Natural killer cell (primary cell): ENCODE data around the gene WWC1. TPM values are rescaled to one million over a fixed set of nuclear protein-coding genes. Genes with fewer than 3 reads are reported as not detected.

Experiments used
- ATAC-seq, 3 donors: fragments of 150-1000 bp in 2 of 3; fragments of 200-7000 bp in 1 of 3; cut with Tn5 transposase; 1 replicate in 1 of 3; 2 replicates in 2 of 3; pipeline ENCODE4 v1.10.0; 2021; ENCODE audit warnings: mild to moderate bottlenecking in 2 of 3, moderate library complexity in 2 of 3
- DNase-seq, 2 donors: peaks; one replicate each; pipeline versions ENCODE4 v3.0.0 to v3.0.0-alpha.2; 2013 to 2021; ENCODE audit warnings: mixed read lengths in 1 of 2
- H3K27ac ChIP-seq: one replicate; pipeline ENCODE4 v1.5.1; 2013; ENCODE audit warnings: mild to moderate bottlenecking, low read length
- H3K27me3 ChIP-seq: one replicate; pipeline ENCODE4 v1.6.1; 2013; ENCODE audit warnings: low read length; ENCODE audit not compliant: control insufficient read depth, insufficient read depth
- H3K36me3 ChIP-seq: one replicate; pipeline ENCODE4 v1.6.1; 2013; ENCODE audit warnings: low read length; ENCODE audit not compliant: control insufficient read depth, insufficient read depth
- H3K4me1 ChIP-seq: one replicate; pipeline ENCODE4 v1.6.1; 2013; ENCODE audit warnings: low read length; ENCODE audit not compliant: control insufficient read depth, insufficient read depth
- H3K4me3 ChIP-seq: one replicate; pipeline ENCODE4 v1.5.1; 2013; ENCODE audit warnings: low read length
- H3K9me3 ChIP-seq: one replicate; pipeline ENCODE4 v1.6.1; 2013; ENCODE audit warnings: low read length; ENCODE audit not compliant: control insufficient read depth, insufficient read depth
- H3K27ac Mint-ChIP-seq, 2 donors: one replicate each; pipeline ENCODE4 v1.8.0; 2022; ENCODE audit warnings: mild to moderate bottlenecking in 2 of 2, mixed read lengths in 2 of 2, moderate library complexity in 1 of 2
- H3K27me3 Mint-ChIP-seq, 2 donors: one replicate each; pipeline ENCODE4 v1.8.0; 2022; ENCODE audit warnings: low read depth in 2 of 2, mixed read lengths in 2 of 2
- H3K36me3 Mint-ChIP-seq: one replicate; pipeline ENCODE4 v1.8.0; 2022; ENCODE audit warnings: mixed read lengths
- H3K4me1 Mint-ChIP-seq, 2 donors: one replicate each; pipeline ENCODE4 v1.8.0; 2022; ENCODE audit warnings: mixed read lengths in 2 of 2
- H3K4me3 Mint-ChIP-seq: one replicate; pipeline ENCODE4 v1.8.0; 2022; ENCODE audit warnings: mild to moderate bottlenecking, moderate library complexity, mixed read lengths
- H3K9me3 Mint-ChIP-seq, 2 donors: one replicate each; pipeline ENCODE4 v1.8.0; 2022; ENCODE audit warnings: mixed read lengths in 2 of 2
- WGBS: methylation state at CpG from one replicate; pipeline ENCODE4 v1.1.7; 2013; ENCODE audit warnings: missing lambda C conversion rate; ENCODE audit not compliant: insufficient coverage; 5-methylcytosine and 5-hydroxymethylcytosine counted together
- intact Hi-C: fragments of 100-400 bp; cut with micrococcal nuclease; formaldehyde crosslinking; loops from one replicate; pipeline ENCODE4 v1.14.2; 2022
- total RNA-seq, 4 donors: library from RNA; stranded (reverse); fragments of 120-200 nt in 1 of 4; gene quantifications; one replicate each; pipeline versions ENCODE4 v1.2.3 to v1.2.4, GENCODE V29; 2013 to 2022
- TF ChIP-seq, protein P1 (sequence below): fragments of 200-600 bp; IDR thresholded peaks from one replicate; pipeline ENCODE4 v1.8.0; 2022; ENCODE audit warnings: antibody characterized with exemption

WWC1 gene
- total RNA-seq, 3 donors from 2014 or later (not counting 1 experiment from before 2014, with no cell fraction given): 0.42 to 0.66 (median 0.53) TPM

DNA sequence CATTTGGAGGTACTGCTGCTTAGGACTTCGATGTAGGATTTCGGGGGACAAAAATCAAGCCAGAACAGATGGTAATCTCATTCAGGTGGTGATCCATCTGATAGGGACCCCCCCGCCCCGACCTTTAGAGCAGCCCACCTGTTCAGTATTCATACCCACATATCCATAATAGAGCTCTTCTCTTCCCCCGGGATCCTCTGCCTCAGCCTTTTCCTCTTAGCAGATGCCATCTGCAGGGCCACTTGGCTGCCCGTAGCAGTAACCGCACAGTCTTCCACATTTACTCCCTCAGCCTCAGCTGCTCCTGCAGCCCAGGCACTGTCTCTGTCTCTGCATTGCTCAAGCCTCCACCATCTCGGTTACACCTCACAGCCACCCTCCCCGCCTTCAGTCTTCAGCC is 129.0 kb downstream of the WWC1 start:
- peaks cover 0 to 4% of the 10 kb centered on the region in 2 donors for H3K27me3 Mint-ChIP-seq
- H3K4me3 Mint-ChIP-seq: no peak overlapping the region
- TF ChIP-seq, protein P1, sequence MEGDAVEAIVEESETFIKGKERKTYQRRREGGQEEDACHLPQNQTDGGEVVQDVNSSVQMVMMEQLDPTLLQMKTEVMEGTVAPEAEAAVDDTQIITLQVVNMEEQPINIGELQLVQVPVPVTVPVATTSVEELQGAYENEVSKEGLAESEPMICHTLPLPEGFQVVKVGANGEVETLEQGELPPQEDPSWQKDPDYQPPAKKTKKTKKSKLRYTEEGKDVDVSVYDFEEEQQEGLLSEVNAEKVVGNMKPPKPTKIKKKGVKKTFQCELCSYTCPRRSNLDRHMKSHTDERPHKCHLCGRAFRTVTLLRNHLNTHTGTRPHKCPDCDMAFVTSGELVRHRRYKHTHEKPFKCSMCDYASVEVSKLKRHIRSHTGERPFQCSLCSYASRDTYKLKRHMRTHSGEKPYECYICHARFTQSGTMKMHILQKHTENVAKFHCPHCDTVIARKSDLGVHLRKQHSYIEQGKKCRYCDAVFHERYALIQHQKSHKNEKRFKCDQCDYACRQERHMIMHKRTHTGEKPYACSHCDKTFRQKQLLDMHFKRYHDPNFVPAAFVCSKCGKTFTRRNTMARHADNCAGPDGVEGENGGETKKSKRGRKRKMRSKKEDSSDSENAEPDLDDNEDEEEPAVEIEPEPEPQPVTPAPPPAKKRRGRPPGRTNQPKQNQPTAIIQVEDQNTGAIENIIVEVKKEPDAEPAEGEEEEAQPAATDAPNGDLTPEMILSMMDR: no peak
- H3K27ac Mint-ChIP-seq: no peak overlapping the region
- Histone ChIP-seq H3K4me3 (no peak overlapping the region), H3K4me1 (no peaks in the 10 kb centered on the region), H3K9me3 (no peaks in the 10 kb centered on the region), H3K27me3 (no peaks in the 10 kb centered on the region), H3K27ac (no peak overlapping the region), H3K36me3 (no peaks in the 10 kb centered on the region)
- intact Hi-C loops: no loop called here
- ATAC-seq (no peak), DNase-seq (no peak)
- H3K36me3 Mint-ChIP-seq: no peaks in the 10 kb centered on the region
- no peaks in the 10 kb centered on the region for H3K4me1 Mint-ChIP-seq
- 93% methylated on average over 9 of the region's 9 CpGs for WGBS
- no peaks in the 10 kb centered on the region for H3K9me3 Mint-ChIP-seq

DNA sequence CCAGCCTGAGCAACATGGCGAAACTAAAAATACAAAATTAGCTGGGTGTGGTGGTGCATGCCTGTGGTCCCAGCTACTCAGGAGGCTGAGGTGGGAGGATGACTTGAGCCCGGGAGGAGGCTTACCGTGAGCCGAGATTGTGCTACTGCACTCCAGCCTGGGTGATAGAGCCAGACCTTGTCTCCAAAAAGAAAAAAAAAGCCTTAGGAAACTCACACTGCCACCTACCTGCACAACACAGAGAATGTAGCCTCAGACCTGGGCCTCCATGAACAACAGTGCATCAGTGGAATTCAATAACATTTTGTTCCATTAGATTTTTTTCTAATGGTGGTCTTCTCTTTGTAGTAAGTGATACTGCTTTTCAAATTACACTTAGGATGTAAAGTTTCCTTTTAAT is 131.0 kb downstream of the WWC1 start:
- Mint-ChIP-seq H3K9me3 (no peaks in the 10 kb centered on the region), H3K27me3 (peaks cover 0 to 4% of the 10 kb centered on the region in 2 donors), H3K4me1 (no peaks in the 10 kb centered on the region), H3K36me3 (no peaks in the 10 kb centered on the region), H3K4me3 (no peak overlapping the region), H3K27ac (no peak overlapping the region)
- H3K9me3 ChIP-seq: no peaks in the 10 kb centered on the region
- H3K27ac ChIP-seq: no peak overlapping the region
- ATAC-seq: no peak
- no peaks in the 10 kb centered on the region for H3K4me1 ChIP-seq
- intact Hi-C loops: no loop called here
- H3K36me3 ChIP-seq: no peaks in the 10 kb centered on the region
- no peak overlapping the region for H3K4me3 ChIP-seq
- no peaks in the 10 kb centered on the region for H3K27me3 ChIP-seq
- DNase-seq: no peak
- 89% methylated on average over 4 of the region's 4 CpGs for WGBS
- TF ChIP-seq, protein P1: no peak

DNA sequence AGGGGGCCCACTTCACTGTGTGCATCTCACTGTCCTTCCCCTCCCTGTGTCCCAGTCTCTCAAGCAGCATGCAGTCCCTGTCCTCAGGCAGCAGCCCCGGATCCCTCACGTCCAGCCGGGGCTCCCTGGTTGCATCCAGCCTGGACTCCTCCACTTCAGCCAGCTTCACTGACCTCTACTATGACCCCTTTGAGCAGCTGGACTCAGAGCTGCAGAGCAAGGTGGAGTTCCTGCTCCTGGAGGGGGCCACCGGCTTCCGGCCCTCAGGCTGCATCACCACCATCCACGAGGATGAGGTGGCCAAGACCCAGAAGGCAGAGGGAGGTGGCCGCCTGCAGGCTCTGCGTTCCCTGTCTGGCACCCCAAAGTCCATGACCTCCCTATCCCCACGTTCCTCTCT is 132.0 kb downstream of the WWC1 start:
- Histone ChIP-seq H3K9me3 (no peaks in the 10 kb centered on the region), H3K27ac (no peak overlapping the region), H3K27me3 (no peaks in the 10 kb centered on the region), H3K36me3 (no peaks in the 10 kb centered on the region), H3K4me1 (no peaks in the 10 kb centered on the region), H3K4me3 (no peak overlapping the region)
- ATAC-seq (no peak), DNase-seq (no peak)
- H3K4me3 Mint-ChIP-seq: no peak overlapping the region
- no peaks in the 10 kb centered on the region for H3K36me3 Mint-ChIP-seq
- TF ChIP-seq, protein P1: no peak
- WGBS: 91% methylated on average over 9 of the region's 9 CpGs
- H3K27ac Mint-ChIP-seq: no peak overlapping the region
- H3K4me1 Mint-ChIP-seq: no peaks in the 10 kb centered on the region
- intact Hi-C loops: no loop called here
- H3K9me3 Mint-ChIP-seq: no peaks in the 10 kb centered on the region
- peaks cover 0 to 4% of the 10 kb centered on the region in 2 donors for H3K27me3 Mint-ChIP-seq

DNA sequence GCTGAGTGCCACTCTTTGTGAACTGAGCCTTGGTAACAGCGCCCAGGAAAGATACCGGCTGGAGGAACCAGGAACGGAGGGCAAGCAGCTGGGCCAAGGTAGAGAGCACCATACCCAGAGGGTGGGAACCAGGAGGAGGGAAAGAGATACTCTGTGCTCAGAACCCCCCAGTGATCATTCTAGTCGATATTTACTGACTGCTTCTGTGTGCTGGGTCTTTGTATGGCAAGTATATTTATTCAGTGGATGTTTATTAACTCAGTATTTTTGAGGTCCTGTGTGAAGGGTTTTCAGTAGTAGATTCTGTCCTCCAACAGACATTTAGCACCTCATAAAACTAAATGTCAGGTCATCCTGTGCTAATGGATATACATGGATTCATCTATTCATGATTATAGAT is 132.5 kb downstream of the WWC1 start:
- no peaks in the 10 kb centered on the region for H3K9me3 ChIP-seq
- Mint-ChIP-seq H3K36me3 (no peaks in the 10 kb centered on the region), H3K27me3 (peaks cover 0 to 4% of the 10 kb centered on the region in 2 donors), H3K9me3 (no peaks in the 10 kb centered on the region), H3K4me1 (no peaks in the 10 kb centered on the region), H3K27ac (no peak overlapping the region), H3K4me3 (no peak overlapping the region)
- 86% methylated on average over 4 of the region's 4 CpGs for WGBS
- TF ChIP-seq, protein P1: no peak
- H3K4me1 ChIP-seq: no peaks in the 10 kb centered on the region
- ATAC-seq: no peak
- no peaks in the 10 kb centered on the region for H3K36me3 ChIP-seq
- DNase-seq: no peak
- no peaks in the 10 kb centered on the region for H3K27me3 ChIP-seq
- no peak overlapping the region for H3K4me3 ChIP-seq
- no peak overlapping the region for H3K27ac ChIP-seq
- intact Hi-C loops: no loop called here
